SJCRH30 (cell line): Measurements from ENCODE around the gene STK32B. TPM values are rescaled to one million over a fixed set of nuclear protein-coding genes. Genes with fewer than 3 reads are reported as not detected.
"Not testable (repeated sequence)": the region's sequence is repeated elsewhere in the genome, so short reads cannot be mapped to it uniquely, and the experiment has no call there.

ENCODE experiments used
- DNase-seq, 2 experiments: peaks; one replicate each; pipeline ENCODE4 v3.0.0-alpha.2; 2015 to 2020
- H3K27ac ChIP-seq: fragments of 250-450 bp; sonication (Bioruptor Pico); 2 replicates; pipeline ENCODE4 v1.5.1; 2020; ENCODE audit warnings: mild to moderate bottlenecking, moderate library complexity
- H3K27me3 ChIP-seq: fragments of 250-450 bp; sonication (Bioruptor Pico); 2 replicates; pipeline ENCODE4 v1.5.1; 2020; ENCODE audit warnings: mild to moderate bottlenecking, moderate library complexity
- H3K36me3 ChIP-seq: fragments of 250-450 bp; sonication (Bioruptor Pico); 2 replicates; pipeline ENCODE4 v1.5.1; 2020; ENCODE audit warnings: mild to moderate bottlenecking, moderate library complexity
- H3K4me1 ChIP-seq: fragments of 250-450 bp; sonication (Bioruptor Pico); 2 replicates; pipeline ENCODE4 v1.5.1; 2020; ENCODE audit warnings: mild to moderate bottlenecking, moderate library complexity
- H3K4me3 ChIP-seq: fragments of 250-450 bp; sonication (Bioruptor Pico); 2 replicates; pipeline ENCODE4 v1.5.1; 2020; ENCODE audit warnings: mild to moderate bottlenecking, moderate library complexity
- H3K9me3 ChIP-seq: fragments of 250-450 bp; sonication (Bioruptor Pico); replicated peaks from 2 replicates; pipeline ENCODE4 v1.5.1; 2020; ENCODE audit warnings: mild to moderate bottlenecking, moderate library complexity
- total RNA-seq: library from RNA; depleted of rRNA; stranded (reverse); fragments of >200 nt; shearing (Covaris generic); gene quantifications from 2 replicates; pipeline ENCODE4 v1.2.3, GENCODE V29; 2014

The STK32B gene
- total RNA-seq, 1 experiment from 2014 or later = 0.20 TPM

GRCh38 chr4:5257086-5257485 lies 205.8 kb downstream of the STK32B start:
- no peak for DNase-seq
- Histone ChIP-seq H3K27me3 (peaks cover 6% of the 10 kb centered on the region; the same call in 1 of the 2 replicates), H3K9me3 (no peaks in the 10 kb centered on the region), H3K27ac (no peak overlapping the region), H3K4me3 (no peak overlapping the region), H3K36me3 (no peaks in the 10 kb centered on the region), H3K4me1 (no peaks in the 10 kb centered on the region)

GRCh38 chr4:5259471-5259870 lies 208.2 kb downstream of the STK32B start:
- Histone ChIP-seq H3K9me3 (no peaks in the 10 kb centered on the region), H3K27me3 (peaks cover 6% of the 10 kb centered on the region; the same call in 1 of the 2 replicates), H3K4me3 (no peak overlapping the region), H3K27ac (no peak overlapping the region), H3K4me1 (no peaks in the 10 kb centered on the region), H3K36me3 (no peaks in the 10 kb centered on the region)
- DNase-seq = no peak

- no peak for DNase-seq
Measured at GRCh38 chr4:5260121-5260520, 208.8 kb downstream of the STK32B start.

GRCh38 chr4:5261866-5262265 lies 210.6 kb downstream of the STK32B start:
- H3K4me3 ChIP-seq = no peak overlapping the region
- no peak for DNase-seq
- H3K9me3 ChIP-seq = no peaks in the 10 kb centered on the region
- no peaks in the 10 kb centered on the region for H3K27me3 ChIP-seq
- H3K4me1 ChIP-seq = no peaks in the 10 kb centered on the region
- no peaks in the 10 kb centered on the region for H3K36me3 ChIP-seq
- H3K27ac ChIP-seq = no peak overlapping the region

More at GRCh38 chr4:5260121-5260520, 208.8 kb downstream of the STK32B start:
- no peaks in the 10 kb centered on the region for H3K9me3 ChIP-seq
- H3K27ac ChIP-seq = no peak overlapping the region
- H3K27me3 ChIP-seq = peaks cover 6% of the 10 kb centered on the region; the same call in 1 of the 2 replicates
- no peaks in the 10 kb centered on the region for H3K36me3 ChIP-seq
- H3K4me1 ChIP-seq = no peaks in the 10 kb centered on the region
- H3K4me3 ChIP-seq = no peak overlapping the region

- Histone ChIP-seq H3K9me3 (no peaks in the 10 kb centered on the region), H3K36me3 (no peaks in the 10 kb centered on the region), H3K4me1 (no peaks in the 10 kb centered on the region), H3K27me3 (no peaks in the 10 kb centered on the region), H3K27ac (no peak overlapping the region), H3K4me3 (no peak overlapping the region)
- DNase-seq = no peak
Measured at GRCh38 chr4:5266991-5267390, 215.7 kb downstream of the STK32B start.

- Histone ChIP-seq H3K4me3 (no peak overlapping the region), H3K4me1 (no peaks in the 10 kb centered on the region), H3K36me3 (no peaks in the 10 kb centered on the region), H3K9me3 (no peaks in the 10 kb centered on the region), H3K27me3 (no peaks in the 10 kb centered on the region), H3K27ac (no peak overlapping the region)
- DNase-seq = no peak
Measured at GRCh38 chr4:5267408-5267807, 216.1 kb downstream of the STK32B start.

GRCh38 chr4:5276475-5277075 lies 225.3 kb downstream of the STK32B start:
- Histone ChIP-seq H3K36me3 (no peaks in the 10 kb centered on the region), H3K4me3 (no peak overlapping the region), H3K27me3 (no peaks in the 10 kb centered on the region), H3K4me1 (no peaks in the 10 kb centered on the region), H3K9me3 (no peaks in the 10 kb centered on the region), H3K27ac (no peak overlapping the region)
- no peak for DNase-seq

GRCh38 chr4:5277079-5277478 lies 225.8 kb downstream of the STK32B start:
- Histone ChIP-seq H3K27ac (no peak overlapping the region), H3K36me3 (no peaks in the 10 kb centered on the region), H3K27me3 (no peaks in the 10 kb centered on the region), H3K4me1 (no peaks in the 10 kb centered on the region), H3K9me3 (no peaks in the 10 kb centered on the region), H3K4me3 (no peak overlapping the region)
- DNase-seq = no peak

- H3K9me3 ChIP-seq = no peaks in the 10 kb centered on the region
- H3K27me3 ChIP-seq = no peaks in the 10 kb centered on the region
- no peak overlapping the region for H3K27ac ChIP-seq
- DNase-seq = no peak
- no peaks in the 10 kb centered on the region for H3K4me1 ChIP-seq
- H3K36me3 ChIP-seq = no peaks in the 10 kb centered on the region
- no peak overlapping the region for H3K4me3 ChIP-seq
Measured at GRCh38 chr4:5278213-5278612, 226.9 kb downstream of the STK32B start.

GRCh38 chr4:5280069-5280468 lies 228.8 kb downstream of the STK32B start:
- H3K27ac ChIP-seq, H3K27me3 ChIP-seq, H3K4me3 ChIP-seq, H3K36me3 ChIP-seq, DNase-seq, H3K9me3 ChIP-seq, H3K4me1 ChIP-seq: not testable (repeated sequence)

GRCh38 chr4:5280828-5281227 lies 229.5 kb downstream of the STK32B start:
- H3K4me3 ChIP-seq = no peak overlapping the region
- no peak overlapping the region for H3K27ac ChIP-seq
- no peaks in the 10 kb centered on the region for H3K27me3 ChIP-seq
- DNase-seq = no peak
- H3K36me3 ChIP-seq = no peaks in the 10 kb centered on the region
- no peaks in the 10 kb centered on the region for H3K4me1 ChIP-seq
- H3K9me3 ChIP-seq = no peaks in the 10 kb centered on the region

- H3K27ac ChIP-seq = no peak overlapping the region
- no peaks in the 10 kb centered on the region for H3K4me1 ChIP-seq
- no peak for DNase-seq
- no peaks in the 10 kb centered on the region for H3K27me3 ChIP-seq
- no peak overlapping the region for H3K4me3 ChIP-seq
- no peaks in the 10 kb centered on the region for H3K36me3 ChIP-seq
- no peaks in the 10 kb centered on the region for H3K9me3 ChIP-seq
Measured at GRCh38 chr4:5283837-5284236, 232.6 kb downstream of the STK32B start.

- no peaks in the 10 kb centered on the region for H3K9me3 ChIP-seq
- H3K27me3 ChIP-seq = no peaks in the 10 kb centered on the region
- H3K36me3 ChIP-seq = no peaks in the 10 kb centered on the region
- no peak for DNase-seq
- no peak overlapping the region for H3K27ac ChIP-seq
- no peaks in the 10 kb centered on the region for H3K4me1 ChIP-seq
- no peak overlapping the region for H3K4me3 ChIP-seq
Measured at GRCh38 chr4:5284517-5284916, 233.2 kb downstream of the STK32B start.

GRCh38 chr4:5292101-5292500 lies 240.8 kb downstream of the STK32B start:
- H3K4me3 ChIP-seq = no peak overlapping the region
- H3K27ac ChIP-seq = no peak overlapping the region
- no peaks in the 10 kb centered on the region for H3K36me3 ChIP-seq
- H3K9me3 ChIP-seq = no peaks in the 10 kb centered on the region
- DNase-seq = no peak
- H3K4me1 ChIP-seq = 0 out of 2 replicates have a peak, but pooled peaks cover 2% of the 10 kb centered on the region
- H3K27me3 ChIP-seq = no peaks in the 10 kb centered on the region

- H3K4me3 ChIP-seq, H3K36me3 ChIP-seq, H3K27ac ChIP-seq, H3K4me1 ChIP-seq, H3K27me3 ChIP-seq, DNase-seq, H3K9me3 ChIP-seq: not testable (repeated sequence)
Measured at GRCh38 chr4:5298000-5298787, 246.9 kb downstream of the STK32B start.

GRCh38 chr4:5300283-5300682 lies 249.0 kb downstream of the STK32B start:
- no peak for DNase-seq
- no peak overlapping the region for H3K4me3 ChIP-seq
- no peak overlapping the region for H3K27ac ChIP-seq
- no peaks in the 10 kb centered on the region for H3K27me3 ChIP-seq
- H3K36me3 ChIP-seq = no peaks in the 10 kb centered on the region
- H3K9me3 ChIP-seq = no peaks in the 10 kb centered on the region
- no peaks in the 10 kb centered on the region for H3K4me1 ChIP-seq
